HL-60 (cell line): ENCODE results near the gene LONP2.

Experiments used
- CTCF ChIP-seq: IDR thresholded peaks from one replicate; pipeline ENCODE4 v1.5.1; 2011; ENCODE audit warnings: low read length, control low read depth, inconsistent platforms; ENCODE audit not compliant: insufficient read depth
- GABPA ChIP-seq: IDR thresholded peaks from 2 replicates; pipeline ENCODE4 v1.6.1; 2012; ENCODE audit warnings: low read depth
- POLR2AphosphoS5 ChIP-seq: IDR thresholded peaks from 2 replicates; pipeline ENCODE4 v1.6.1; 2012; ENCODE audit warnings: low read depth
- REST ChIP-seq: IDR thresholded peaks from 2 replicates; pipeline ENCODE4 v1.6.1; 2012; ENCODE audit warnings: low read depth; ENCODE audit not compliant: insufficient replicate concordance
- SPI1 ChIP-seq: IDR thresholded peaks from 2 replicates; pipeline ENCODE4 v1.6.1; 2012; ENCODE audit warnings: low read depth, mild to moderate bottlenecking, borderline replicate concordance

- TF ChIP-seq CTCF (no peak), POLR2AphosphoS5 (no peak), SPI1 (no peak), GABPA (no peak), REST (no peak)
Observed at GRCh38 chr16:48354877-48355855, 111.1 kb downstream of the LONP2 start.
